Spleen (tissue), 11 donors: ENCODE measurements around the gene GRK3. TPM values are rescaled to one million over a fixed set of nuclear protein-coding genes. Genes with fewer than 3 reads are reported as not detected.
"Not testable (repeated sequence)": the region's sequence is repeated elsewhere in the genome, so short reads cannot be mapped to it uniquely, and the experiment has no call there.

Experiments used
- DNase-seq: peaks from one replicate; pipeline ENCODE4 v3.0.0-alpha.2; 2020
- H3K27ac ChIP-seq, 8 donors: fragments of 200-600 bp; sonication (generic) in 7 of 8; 1 replicate in 4 of 8; 2 replicates in 4 of 8; pipeline versions ENCODE4 v1.5.0 to v1.8.0; 2016 to 2021; ENCODE audit warnings: inconsistent platforms in 4 of 8, mild to moderate bottlenecking in 4 of 8, moderate library complexity in 1 of 8
- H3K27me3 ChIP-seq, 7 donors: fragments of 200-600 bp; sonication (generic) in 6 of 7; replicated peaks in 1 of 7; 1 replicate in 4 of 7; 2 replicates in 3 of 7; pipeline versions ENCODE4 v1.5.0 to v1.8.0; 2016 to 2021; ENCODE audit warnings: inconsistent platforms in 3 of 7, mild to moderate bottlenecking in 1 of 7
- H3K36me3 ChIP-seq, 6 donors: fragments of 200-600 bp; sonication (generic) in 5 of 6; 1 replicate in 4 of 6; 2 replicates in 2 of 6; pipeline versions ENCODE4 v1.5.0 to v1.8.0; 2016 to 2021; ENCODE audit warnings: inconsistent platforms in 2 of 6
- H3K4me1 ChIP-seq, 6 donors: fragments of 200-600 bp; sonication (generic) in 5 of 6; 1 replicate in 3 of 6; 2 replicates in 3 of 6; pipeline versions ENCODE4 v1.5.0 to v1.8.0; 2016 to 2021; ENCODE audit warnings: inconsistent platforms in 3 of 6
- H3K4me3 ChIP-seq, 8 donors: fragments of 200-600 bp; sonication (generic) in 7 of 8; 1 replicate in 4 of 8; 2 replicates in 4 of 8; pipeline versions ENCODE4 v1.5.0 to v1.8.0; 2016 to 2021; ENCODE audit warnings: inconsistent platforms in 4 of 8, mild to moderate bottlenecking in 4 of 8, moderate library complexity in 2 of 8
- H3K9me3 ChIP-seq, 8 donors: fragments of 200-600 bp; sonication (generic) in 7 of 8; 1 replicate in 4 of 8; 2 replicates in 4 of 8; pipeline versions ENCODE4 v1.5.0 to v1.8.0; 2016 to 2021; ENCODE audit warnings: inconsistent platforms in 4 of 8
- POLR2A ChIP-seq, 3 donors: fragments of 450-650 bp; IDR thresholded peaks; one replicate each; pipeline ENCODE4 v1.5.1; 2017; ENCODE audit warnings: antibody characterized with exemption in 3 of 3, mild to moderate bottlenecking in 1 of 3
- POLR2AphosphoS5 ChIP-seq, 3 donors: sonication (generic); formaldehyde crosslinking; IDR thresholded peaks; one replicate each; pipeline ENCODE4 v1.5.1; 2017; ENCODE audit warnings: antibody characterized with exemption in 3 of 3
- WGBS, 5 donors: extraction: QIAGEN DNeasy Blood & Tissue Kit in 3 of 5; methylation state at CpG; one replicate each; pipeline versions ENCODE4 v1.1.5 to v1.1.7; 2013 to 2018; 5-methylcytosine and 5-hydroxymethylcytosine counted together
- intact Hi-C: fragments of 100-400 bp; cut with DNase I; formaldehyde crosslinking; loops from one replicate; pipeline ENCODE4 v1.15.0; 2023; ENCODE audit warnings: low total_unique reads
- polyA plus RNA-seq, 3 donors: library from polyadenylated mRNA; stranded (reverse); fragments of 200-250 nt; gene quantifications; one replicate each; pipeline ENCODE4 v1.2.1, GENCODE V29; 2013
- total RNA-seq, 7 donors: library from RNA; depleted of rRNA in 3 of 7; stranded (reverse); fragments of >200 nt in 3 of 7; fragmentation: NEBNext Ultra II Directional in 4 of 7; extraction: Animal tissue kit (Norgen Biotek cat#: 25700) in 4 of 7; gene quantifications; one replicate each; pipeline versions ENCODE4 v1.1.0 to v1.2.1, GENCODE V29; 2016 to 2021
- TF ChIP-seq, protein P1 (sequence below), 11 experiments: fragments of 200-600 bp in 7 of 11; fragments of 450-650 bp in 4 of 11; sonication (generic) in 4 of 11; IDR thresholded peaks in 8 of 11; conservative IDR thresholded peaks in 3 of 11; 1 replicate in 7 of 11; 2 replicates in 4 of 11; pipeline versions ENCODE4 v1.4.0 to v1.8.0; 2016 to 2021; ENCODE audit warnings: antibody characterized with exemption in 11 of 11, inconsistent platforms in 4 of 11, mild to moderate bottlenecking in 1 of 11
- donor health status: healthy with polysubstance abuse.
- donor health status: DM: no; HTN: no; CAD: no; lungs with moderate emphysema.
- donor health status: DM: no; HTN: no; CAD: no.
- donor health status: Bipolar disorder and iron deficiency.
- donor health status: healthy.
- donor health status: DM: no; HTN: no; CAD: no.
- donor health status: DM: yes; HTN: yes; CAD: no.

Gene GRK3
- total and polyA plus RNA-seq, 10 donors, result 9.3 to 60.7 (median 45.7) TPM

- Histone ChIP-seq H3K36me3 (peaks cover 0 to 10% (median 0%) of the 10 kb centered on the region in 6 donors), H3K27me3 (no peaks in the 10 kb centered on the region), H3K4me1 (peaks cover 0 to 57% (median 11%) of the 10 kb centered on the region in 6 donors), H3K27ac (no peak overlapping the region), H3K9me3 (no peaks in the 10 kb centered on the region), H3K4me3 (no peak overlapping the region)
- DNase-seq, result no peak
- TF ChIP-seq POLR2A (IDR thresholded peaks at IDR 0.05) (no peak), POLR2AphosphoS5 (IDR thresholded peaks at IDR 0.05) (no peak)
- TF ChIP-seq, protein P1, sequence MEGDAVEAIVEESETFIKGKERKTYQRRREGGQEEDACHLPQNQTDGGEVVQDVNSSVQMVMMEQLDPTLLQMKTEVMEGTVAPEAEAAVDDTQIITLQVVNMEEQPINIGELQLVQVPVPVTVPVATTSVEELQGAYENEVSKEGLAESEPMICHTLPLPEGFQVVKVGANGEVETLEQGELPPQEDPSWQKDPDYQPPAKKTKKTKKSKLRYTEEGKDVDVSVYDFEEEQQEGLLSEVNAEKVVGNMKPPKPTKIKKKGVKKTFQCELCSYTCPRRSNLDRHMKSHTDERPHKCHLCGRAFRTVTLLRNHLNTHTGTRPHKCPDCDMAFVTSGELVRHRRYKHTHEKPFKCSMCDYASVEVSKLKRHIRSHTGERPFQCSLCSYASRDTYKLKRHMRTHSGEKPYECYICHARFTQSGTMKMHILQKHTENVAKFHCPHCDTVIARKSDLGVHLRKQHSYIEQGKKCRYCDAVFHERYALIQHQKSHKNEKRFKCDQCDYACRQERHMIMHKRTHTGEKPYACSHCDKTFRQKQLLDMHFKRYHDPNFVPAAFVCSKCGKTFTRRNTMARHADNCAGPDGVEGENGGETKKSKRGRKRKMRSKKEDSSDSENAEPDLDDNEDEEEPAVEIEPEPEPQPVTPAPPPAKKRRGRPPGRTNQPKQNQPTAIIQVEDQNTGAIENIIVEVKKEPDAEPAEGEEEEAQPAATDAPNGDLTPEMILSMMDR (IDR thresholded peaks at IDR 0.05 in 8 of 11, conservative IDR thresholded peaks at IDR 0.05 in 3 of 11), result no peak
- 76 to 86% (median 83%) methylated on average over 6 of the region's 6 CpGs for WGBS, 5 donors
- intact Hi-C loops, result no loop called here
Measured at GRCh38 chr22:25602916-25603315, 38.4 kb downstream of the GRK3 start.

GRCh38 chr22:25605146-25605545 is 40.7 kb downstream of the GRK3 start:
- 92 to 95% (median 92%) methylated on average over 3 of the region's 3 CpGs for WGBS, 5 donors
- H3K9me3 ChIP-seq, DNase-seq, H3K27me3 ChIP-seq, H3K4me3 ChIP-seq, H3K27ac ChIP-seq, intact Hi-C loops: not testable (repeated sequence)
- Histone ChIP-seq H3K4me1 (peaks cover 0 to 40% (median 2%) of the 10 kb centered on the region in 6 donors), H3K36me3 (peaks cover 0 to 12% (median 0%) of the 10 kb centered on the region in 6 donors)

GRCh38 chr22:25605565-25605964 is 41.1 kb downstream of the GRK3 start:
- Histone ChIP-seq H3K36me3 (peaks cover 0 to 16% (median 0%) of the 10 kb centered on the region in 6 donors), H3K4me1 (peaks cover 0 to 40% (median 2%) of the 10 kb centered on the region in 6 donors)
- intact Hi-C loops, H3K9me3 ChIP-seq, H3K4me3 ChIP-seq, H3K27me3 ChIP-seq, H3K27ac ChIP-seq, DNase-seq: not testable (repeated sequence)
- WGBS, 5 donors, result 87 to 93% (median 88%) methylated on average over 4 to 5 of the region's 5 CpGs

DNA sequence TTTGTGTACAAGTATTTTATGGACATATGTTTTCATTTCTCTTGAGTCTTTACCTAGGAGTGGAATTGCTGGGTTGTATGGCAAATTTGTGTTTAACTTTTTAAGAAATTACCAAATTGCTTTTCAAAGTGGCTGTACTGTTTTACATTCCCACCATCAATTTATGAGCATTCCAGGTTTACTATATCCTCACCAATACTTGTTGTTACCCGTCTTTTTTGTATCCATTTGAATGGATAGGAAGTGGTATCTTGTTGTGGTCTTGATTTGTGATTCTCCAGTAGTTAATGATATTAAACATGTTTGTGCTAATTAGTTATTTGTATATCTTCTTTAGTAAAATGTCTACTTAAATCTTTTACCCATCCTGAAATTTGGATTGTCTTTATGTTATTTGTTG is 46.8 kb downstream of the GRK3 start:
- peaks cover 0 to 16% (median 2%) of the 10 kb centered on the region in 8 donors for H3K9me3 ChIP-seq
- intact Hi-C loops, H3K4me1 ChIP-seq, DNase-seq, H3K27ac ChIP-seq, H3K27me3 ChIP-seq, H3K4me3 ChIP-seq: not testable (repeated sequence)
- H3K36me3 ChIP-seq, result peaks cover 0 to 19% (median 0%) of the 10 kb centered on the region in 6 donors
- WGBS, 5 donors, result 86 to 96% (median 89%) methylated on average over 1 of the region's 1 CpG

DNA sequence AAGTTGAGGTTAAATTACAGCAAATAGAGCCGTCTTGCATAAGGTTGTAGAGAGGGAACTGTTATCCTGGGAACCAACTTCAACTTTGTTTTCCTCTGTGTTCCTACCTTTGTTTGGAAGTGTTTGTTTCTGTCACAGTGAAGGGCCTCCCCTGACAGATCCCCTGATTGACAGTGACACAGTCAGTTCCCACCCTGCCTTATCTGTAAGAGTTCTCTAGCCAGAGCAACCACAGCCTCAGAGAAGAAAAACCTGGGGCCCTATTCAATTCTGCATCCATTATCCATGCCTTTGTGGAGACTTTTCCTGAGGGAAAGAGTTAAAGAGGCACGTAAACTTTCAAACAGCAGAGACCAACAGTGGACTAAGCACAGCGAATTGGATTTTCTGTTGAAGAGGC is 48.7 kb downstream of the GRK3 start:
- H3K27ac ChIP-seq, H3K27me3 ChIP-seq, DNase-seq, intact Hi-C loops, H3K4me3 ChIP-seq, H3K4me1 ChIP-seq: not testable (repeated sequence)
- WGBS, 5 donors, result 75 to 86% methylated on average over 1 of the region's 3 CpGs; no CpG with 5 or more reads in 3 of the 5 donors
- H3K9me3 ChIP-seq, result peaks cover 0 to 16% (median 2%) of the 10 kb centered on the region in 8 donors
- peaks cover 0 to 10% (median 0%) of the 10 kb centered on the region in 6 donors for H3K36me3 ChIP-seq

DNA sequence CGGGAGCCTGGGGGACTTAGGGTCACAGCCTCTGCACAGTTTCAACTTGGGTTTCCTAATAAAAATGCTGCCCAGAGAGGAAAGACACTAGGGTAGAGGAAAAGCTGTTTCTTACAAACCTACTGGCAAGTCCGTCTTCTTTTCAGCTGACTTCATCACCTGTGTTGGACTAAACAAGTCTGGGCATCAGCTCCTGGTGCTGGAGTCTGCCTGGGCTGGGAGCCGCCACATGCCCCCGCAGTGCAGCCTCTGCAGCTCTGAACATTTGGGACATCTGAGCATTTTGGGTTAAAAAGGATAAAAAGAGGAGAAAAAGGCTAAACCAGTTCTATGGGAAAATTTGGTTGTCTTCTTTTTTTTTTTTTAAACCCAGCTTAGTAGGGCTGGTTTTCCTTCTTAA is 49.1 kb downstream of the GRK3 start:
- Histone ChIP-seq H3K9me3 (peaks cover 0 to 16% (median 2%) of the 10 kb centered on the region in 8 donors), H3K36me3 (peaks cover 0 to 10% (median 0%) of the 10 kb centered on the region in 6 donors)
- H3K4me3 ChIP-seq, H3K27me3 ChIP-seq, DNase-seq, H3K4me1 ChIP-seq, intact Hi-C loops, H3K27ac ChIP-seq: not testable (repeated sequence)
- 93 to 100% (median 96%) methylated on average over 3 of the region's 4 CpGs for WGBS, 5 donors

DNA sequence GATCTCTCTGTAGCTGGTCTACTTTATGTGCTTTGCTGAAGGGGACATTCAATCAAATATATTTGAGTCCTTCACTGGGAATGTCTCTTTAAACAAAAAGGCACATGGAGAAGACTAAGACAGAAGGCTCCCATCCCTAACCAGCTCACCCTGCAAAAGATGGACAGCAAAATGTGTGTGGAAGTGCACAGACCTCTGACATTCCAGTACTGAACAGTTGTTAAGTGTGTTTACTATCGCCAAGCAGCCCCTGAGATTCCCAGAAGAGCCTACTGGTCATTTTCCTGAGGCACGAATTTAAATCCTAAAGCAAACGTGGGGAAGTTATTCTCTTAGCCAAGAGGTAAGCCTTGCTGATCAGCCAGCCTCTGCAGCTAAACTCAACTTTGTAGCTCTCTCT is 50.3 kb downstream of the GRK3 start:
- DNase-seq, H3K27ac ChIP-seq, H3K27me3 ChIP-seq, H3K4me3 ChIP-seq, intact Hi-C loops: not testable (repeated sequence)
- peaks cover 0 to 16% (median 2%) of the 10 kb centered on the region in 8 donors for H3K9me3 ChIP-seq
- peaks cover 0 to 17% (median 0%) of the 10 kb centered on the region in 6 donors for H3K36me3 ChIP-seq
- WGBS, 5 donors, result 70 to 91% (median 80%) methylated on average over 3 of the region's 3 CpGs
- peaks cover 0 to 12% (median 0%) of the 10 kb centered on the region in 6 donors for H3K4me1 ChIP-seq
